CMK (cell line): ENCODE data around the gene SQSTM1.
"Not testable (repeated sequence)": the region's sequence is repeated elsewhere in the genome, so short reads cannot be mapped to it uniquely, and the experiment has no call there.

Source experiments
- DNase-seq: peaks from one replicate; pipeline ENCODE4 v3.0.0-alpha.2; 2010; ENCODE audit warnings: low read depth

The SQSTM1 gene

DNA sequence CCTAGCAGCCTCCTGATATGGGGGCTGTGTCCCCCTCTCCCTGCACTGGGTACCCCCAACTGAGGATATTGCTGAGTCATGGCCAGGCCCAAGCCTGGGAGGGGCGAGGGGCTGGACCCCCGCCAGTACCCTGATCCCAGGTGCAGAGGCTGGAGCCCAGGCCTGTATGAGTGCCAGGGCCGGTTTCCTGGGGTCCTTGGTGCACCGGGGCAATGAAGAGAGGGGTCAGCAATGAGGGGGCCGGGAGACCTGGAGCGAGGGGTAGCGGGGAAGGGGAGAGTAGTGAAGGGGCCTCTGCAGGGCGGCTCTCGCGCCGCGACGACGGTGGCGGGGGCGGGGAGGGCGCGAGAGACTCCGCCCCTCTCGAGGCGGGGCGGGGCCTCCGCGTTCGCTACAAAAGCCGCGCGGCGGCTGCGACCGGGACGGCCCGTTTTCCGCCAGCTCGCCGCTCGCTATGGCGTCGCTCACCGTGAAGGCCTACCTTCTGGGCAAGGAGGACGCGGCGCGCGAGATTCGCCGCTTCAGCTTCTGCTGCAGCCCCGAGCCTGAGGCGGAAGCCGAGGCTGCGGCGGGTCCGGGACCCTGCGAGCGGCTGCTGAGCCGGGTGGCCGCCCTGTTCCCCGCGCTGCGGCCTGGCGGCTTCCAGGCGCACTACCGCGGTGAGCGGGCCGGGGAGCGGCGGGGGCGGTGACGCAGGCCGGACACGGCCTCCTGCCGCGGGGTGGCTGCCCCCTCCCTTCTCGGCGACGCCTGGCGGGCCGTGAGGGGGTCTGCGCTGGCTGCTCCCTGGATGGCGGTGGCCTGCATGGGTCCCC is at the start of gene SQSTM1:
Gene SQSTM1, plus strand, starts transcription at position 423 of the 815 bp plus-strand sequence. Its CDS starts 32 bp downstream, at position 455.
- DNase-seq, result no peak

DNA sequence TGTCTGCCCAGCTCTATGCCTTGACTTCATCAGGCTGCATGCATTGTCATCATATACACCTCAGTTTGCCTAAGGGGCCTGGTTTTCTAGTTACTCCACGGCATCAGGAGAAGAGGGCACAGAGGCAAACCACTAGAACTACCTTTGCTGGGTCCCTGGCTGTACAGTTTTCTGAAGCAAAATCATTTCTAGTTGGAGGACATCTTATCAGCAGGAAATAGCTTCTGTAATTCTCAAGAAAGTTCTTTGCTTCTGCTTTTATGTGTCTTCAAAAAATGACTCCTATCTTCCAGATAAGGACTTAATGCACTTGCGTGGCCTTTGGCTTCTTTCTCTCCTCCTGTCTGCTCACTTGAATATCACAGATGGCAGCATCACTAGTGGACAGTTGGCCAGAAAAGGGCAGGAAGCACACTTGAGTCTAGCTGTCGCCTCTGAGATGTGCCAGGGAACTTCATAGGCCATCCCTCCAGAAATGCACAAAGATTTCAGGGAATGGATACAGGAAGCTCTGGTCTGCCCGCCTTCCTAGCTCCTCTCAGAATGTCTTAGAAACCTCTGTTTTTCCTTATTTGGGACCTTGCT is 49.3 kb upstream of the SQSTM1 start:
- DNase-seq, result no peak

DNA sequence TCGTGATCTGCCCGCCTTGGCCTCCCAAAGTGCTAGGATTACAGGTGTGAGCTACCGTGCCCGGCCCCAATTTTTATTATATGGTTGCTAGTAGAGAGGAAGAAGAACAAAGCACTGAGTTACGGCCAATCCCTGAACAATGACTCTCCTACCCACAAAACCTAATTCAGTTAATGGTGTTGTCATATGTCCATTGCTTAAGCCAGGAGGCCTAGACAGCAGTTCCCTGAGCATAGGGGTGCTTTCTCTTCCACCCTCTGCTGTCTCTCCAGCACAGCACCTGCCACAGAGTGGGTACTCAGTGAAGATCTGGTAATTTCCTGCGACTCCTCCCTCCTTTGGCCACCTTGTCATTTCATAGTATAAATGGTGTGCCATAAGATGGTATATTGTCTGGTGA is 48.4 kb upstream of the SQSTM1 start:
- DNase-seq, result no peak

DNA sequence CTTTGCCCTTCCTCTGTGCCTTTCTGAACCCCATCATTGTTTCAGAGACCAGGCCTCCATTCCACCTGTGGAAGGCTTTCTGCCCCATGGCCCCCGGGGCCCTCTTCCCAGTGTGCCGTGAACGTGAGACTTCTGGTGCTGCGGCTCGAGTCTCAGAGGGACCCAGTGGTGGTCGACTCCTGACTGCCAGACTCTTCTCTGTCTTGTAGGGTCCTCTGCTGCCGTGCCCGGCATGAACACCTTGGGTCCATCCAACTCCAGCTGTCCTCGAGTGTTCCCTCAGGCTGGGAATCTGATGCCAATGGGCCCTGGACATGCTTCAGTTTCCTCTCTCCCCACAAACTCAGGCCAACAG is 47.0 kb upstream of the SQSTM1 start:
- no peak for DNase-seq

DNA sequence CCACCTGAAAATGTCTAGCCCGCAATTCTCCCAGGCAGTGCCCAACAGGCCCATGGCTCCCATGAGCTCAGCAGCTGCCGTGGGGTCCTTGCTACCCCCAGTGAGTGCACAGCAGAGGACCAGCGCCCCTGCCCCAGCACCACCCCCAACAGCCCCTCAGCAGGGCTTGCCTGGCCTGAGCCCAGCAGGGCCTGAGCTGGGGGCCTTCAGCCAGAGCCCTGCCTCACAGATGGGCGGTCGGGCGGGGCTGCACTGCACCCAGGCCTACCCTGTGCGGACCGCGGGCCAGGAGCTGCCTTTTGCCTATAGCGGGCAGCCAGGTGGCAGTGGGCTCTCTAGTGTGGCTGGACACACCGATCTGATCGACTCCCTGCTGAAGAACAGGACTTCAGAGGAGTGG is 46.3 kb upstream of the SQSTM1 start:
- DNase-seq, result no peak

DNA sequence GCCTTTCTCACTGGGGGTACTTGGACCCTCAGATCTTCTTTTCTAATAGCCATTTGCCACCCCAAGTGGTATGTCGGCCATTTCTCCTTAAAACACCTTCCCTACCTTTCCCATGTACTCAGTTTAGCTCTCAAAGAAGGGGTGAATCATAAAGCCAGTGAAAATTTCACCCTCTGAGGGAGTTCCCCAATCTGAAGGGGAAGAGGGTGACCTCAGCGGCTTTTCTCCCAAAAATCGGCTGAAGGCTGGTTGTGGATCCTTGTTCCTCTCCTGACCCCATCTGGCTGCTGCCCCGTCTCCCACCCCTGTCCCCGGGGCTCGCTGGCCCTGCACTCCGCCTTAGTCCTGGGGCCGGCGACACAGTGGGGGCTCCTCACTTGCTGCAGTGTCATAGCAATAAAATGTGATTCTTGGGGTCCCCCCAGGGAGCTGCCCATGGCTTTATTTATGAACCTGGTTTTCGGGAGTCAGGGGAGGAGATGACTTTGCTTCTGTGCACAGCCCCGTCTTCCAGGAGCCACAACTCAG is 44.2 kb upstream of the SQSTM1 start:
- DNase-seq, result no peak

DNA sequence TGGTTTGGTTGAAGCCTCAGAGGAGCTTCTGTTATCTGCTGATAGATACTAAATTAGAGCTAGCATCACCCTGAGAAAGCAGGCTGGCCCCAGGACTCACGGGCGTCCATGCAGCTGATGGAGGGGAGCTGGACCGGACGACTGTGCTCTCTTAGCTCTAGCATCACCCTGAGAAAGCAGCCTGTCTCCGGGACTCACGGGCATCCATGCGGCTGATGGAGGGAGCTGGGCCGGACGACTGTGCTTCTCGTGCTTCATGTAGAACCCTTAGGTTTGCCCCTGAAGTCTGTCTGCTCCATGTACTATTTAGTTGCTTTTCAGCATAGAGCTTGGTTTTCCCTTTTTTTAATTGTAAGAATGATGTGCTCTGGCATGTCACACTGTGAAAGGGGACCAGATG is 43.2 kb upstream of the SQSTM1 start:
- DNase-seq, result no peak

DNA sequence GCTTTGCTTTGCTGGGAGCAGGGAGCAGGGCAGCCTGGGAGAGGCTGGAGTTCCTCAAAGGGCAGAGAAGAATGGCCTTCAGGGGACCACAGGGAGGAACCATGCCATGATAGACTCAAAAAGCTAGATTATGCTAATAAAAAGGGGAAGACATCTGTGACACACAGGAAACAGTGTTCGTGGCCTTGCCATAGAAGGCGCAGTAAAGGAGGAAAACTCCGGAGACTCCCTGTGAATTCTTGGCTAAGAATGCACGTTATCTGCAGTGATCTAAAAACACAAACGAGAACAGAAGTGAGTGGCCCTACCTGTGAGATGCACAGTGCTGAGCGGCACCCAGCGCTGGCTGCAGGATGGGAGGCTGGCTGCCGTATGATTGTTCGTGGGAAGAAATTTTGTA is 42.8 kb upstream of the SQSTM1 start:
- DNase-seq, result no peak

DNA sequence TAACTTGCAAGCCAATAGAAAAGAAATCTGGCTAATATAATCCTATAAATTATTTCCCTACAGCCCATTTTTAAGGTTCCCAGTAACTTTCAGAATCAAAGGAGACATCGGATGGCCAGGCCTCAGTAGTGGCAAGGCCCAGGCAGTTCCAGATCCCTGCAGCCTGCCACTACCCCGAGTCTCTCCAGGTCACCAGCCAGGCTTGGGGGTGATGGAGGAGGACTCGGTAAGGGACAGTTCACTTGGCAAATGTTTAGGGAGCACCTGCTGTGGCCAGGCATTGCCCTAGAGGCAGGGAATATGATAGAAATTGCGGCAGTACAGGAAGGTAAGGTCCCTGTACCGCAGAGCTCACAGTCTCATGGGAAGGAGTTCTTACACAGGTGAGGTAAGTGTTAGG is 42.1 kb upstream of the SQSTM1 start:
- DNase-seq, result no peak

DNA sequence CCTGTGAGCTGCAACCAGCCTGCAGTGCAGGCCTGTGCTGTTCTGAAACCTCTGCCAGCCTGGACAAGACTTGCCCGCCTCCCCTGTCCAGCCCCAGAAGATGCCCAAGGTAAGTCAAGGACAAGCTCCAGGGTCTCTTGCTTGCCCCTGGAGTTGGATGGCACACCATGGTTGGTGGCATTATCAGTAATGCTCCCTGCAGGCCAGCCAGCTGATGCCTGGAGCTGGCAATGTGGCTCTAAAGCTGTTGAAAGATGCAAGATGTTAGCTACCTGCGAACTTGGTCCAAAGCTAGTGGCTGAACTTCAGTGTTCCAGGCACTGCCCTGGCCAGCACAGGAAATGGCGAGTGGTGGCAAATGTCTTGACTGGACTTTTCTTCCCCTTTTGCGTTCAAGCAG is 40.9 kb upstream of the SQSTM1 start:
- no peak for DNase-seq

DNA sequence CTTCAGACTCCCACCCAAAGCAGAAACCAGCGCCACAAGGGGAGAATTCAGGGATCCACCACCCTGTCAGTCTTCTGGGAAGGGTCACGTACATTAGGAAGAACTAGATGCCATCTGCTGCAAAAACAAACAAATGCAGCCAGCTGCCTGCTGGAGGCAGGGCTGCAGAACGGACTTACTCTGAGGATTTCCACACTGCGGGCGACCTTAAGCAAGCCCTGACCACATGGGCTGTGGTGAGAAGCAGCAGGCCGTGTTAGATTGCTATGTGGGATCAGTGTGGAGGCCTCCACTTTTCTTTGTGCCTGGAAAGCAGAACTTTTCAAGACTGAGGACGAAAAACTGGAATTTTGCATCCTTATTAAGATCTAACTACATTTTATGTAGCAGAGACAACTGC is 40.3 kb upstream of the SQSTM1 start:
- no peak for DNase-seq

DNA sequence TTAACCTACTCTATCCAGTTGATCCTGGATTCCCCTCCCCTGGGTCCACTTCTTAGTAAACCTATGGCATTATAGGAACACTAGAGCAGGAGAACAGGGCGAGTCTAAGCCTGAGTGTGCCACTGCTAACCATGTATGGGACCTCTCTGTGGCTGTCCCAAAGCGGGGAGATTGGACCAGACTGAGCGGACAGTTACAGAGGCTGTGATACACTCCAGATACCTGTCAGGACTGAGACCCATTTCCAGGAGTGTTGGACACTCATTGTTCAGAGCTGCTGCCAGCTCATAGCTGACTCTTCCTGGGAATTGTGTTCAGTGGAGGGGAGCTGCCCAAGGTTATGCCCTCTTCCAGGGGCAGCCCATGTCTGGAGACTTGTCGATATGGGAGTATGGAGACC is 38.9 kb upstream of the SQSTM1 start:
- DNase-seq, result no peak

DNA sequence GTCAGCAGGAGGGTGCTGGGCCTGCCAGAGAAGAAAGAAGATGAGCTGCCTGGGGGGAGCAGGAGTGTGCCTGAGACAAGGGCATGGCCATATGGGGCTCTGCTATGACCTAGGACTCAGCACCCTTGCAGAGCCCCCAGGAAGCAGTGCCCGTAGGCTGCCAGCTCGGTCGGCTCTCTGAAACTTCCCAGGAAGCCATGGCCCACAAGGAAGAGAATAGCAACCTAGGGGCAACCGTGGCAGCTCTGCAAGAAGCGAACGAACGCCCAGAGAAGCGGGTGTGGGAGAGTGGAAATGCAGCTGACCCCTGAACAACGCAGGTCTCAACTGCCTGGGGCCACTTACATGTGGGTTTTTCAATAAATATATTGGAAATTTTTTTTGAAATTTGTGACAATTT is 37.6 kb upstream of the SQSTM1 start:
- no peak for DNase-seq

DNA sequence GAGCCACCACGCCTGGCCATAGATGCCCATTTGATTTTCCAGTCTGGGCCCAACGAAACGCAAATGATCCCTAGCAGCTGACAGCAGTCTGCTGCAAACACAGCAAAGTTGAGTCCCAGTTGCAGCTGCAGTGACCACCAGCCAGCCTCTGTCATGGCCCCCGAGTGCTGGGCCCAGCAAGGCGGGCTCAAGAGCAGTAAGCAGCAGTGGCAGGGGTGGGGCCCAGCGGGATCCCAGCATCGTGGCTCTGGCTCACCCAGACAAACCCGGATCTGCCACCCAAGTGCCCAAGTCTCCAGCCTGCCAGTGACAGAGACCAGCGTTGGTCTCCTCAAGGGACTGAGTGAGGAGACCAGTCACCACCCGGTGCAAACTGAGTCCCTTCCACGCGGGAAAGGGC is 33.8 kb upstream of the SQSTM1 start:
- DNase-seq, result no peak

DNA sequence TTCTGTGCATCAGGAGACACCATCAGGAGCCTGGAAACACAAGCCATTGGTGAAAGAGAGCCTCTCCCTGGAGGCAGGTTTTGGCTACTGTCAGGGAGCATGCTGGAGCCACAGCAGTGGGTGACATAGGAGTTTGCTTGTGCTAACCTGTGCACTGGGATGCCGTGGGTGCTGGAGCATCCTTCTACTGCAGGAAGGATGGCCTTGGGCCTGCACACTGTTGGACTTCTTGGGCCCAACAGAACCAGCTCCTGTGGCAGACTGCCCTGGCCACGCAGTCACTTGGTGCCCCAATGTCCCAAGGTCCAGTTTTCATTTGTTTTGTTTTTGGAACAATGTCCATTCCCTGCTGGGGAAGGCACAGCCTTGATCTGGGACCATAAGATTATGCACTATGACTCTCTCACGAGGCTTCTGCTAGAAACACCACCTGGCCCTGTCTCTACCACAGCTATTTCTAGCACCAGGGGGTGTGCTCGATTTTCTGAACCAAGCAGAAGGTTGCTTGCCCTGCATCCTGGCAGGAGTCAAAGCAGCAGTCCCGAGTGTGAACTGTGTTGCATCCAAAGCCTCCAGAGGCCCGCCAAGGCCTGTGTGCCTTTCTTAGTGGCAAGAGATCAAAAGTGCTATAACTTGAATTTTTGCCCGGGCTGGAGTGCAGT is 32.4 kb upstream of the SQSTM1 start:
- DNase-seq, result no peak

DNA sequence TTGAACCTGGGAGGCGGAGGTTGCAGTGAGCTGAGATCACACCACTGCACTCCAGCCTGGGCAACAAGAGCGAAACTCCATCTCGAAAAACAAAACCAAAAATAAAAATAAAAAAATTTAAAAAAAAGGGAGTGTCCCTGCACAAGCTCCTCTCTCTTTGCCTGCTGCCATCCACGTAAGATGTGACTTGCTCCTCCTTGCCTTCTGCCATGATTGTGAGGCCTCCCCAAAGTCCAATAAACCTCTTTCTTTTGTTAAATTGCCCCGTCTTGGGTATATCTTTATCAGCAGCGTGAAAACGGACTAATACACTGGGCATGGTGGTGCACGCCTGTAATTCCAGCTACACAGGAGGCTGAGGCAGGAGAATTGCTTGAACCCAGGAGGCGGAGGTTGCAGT is 31.4 kb upstream of the SQSTM1 start:
- not testable (repeated sequence) for DNase-seq

DNA sequence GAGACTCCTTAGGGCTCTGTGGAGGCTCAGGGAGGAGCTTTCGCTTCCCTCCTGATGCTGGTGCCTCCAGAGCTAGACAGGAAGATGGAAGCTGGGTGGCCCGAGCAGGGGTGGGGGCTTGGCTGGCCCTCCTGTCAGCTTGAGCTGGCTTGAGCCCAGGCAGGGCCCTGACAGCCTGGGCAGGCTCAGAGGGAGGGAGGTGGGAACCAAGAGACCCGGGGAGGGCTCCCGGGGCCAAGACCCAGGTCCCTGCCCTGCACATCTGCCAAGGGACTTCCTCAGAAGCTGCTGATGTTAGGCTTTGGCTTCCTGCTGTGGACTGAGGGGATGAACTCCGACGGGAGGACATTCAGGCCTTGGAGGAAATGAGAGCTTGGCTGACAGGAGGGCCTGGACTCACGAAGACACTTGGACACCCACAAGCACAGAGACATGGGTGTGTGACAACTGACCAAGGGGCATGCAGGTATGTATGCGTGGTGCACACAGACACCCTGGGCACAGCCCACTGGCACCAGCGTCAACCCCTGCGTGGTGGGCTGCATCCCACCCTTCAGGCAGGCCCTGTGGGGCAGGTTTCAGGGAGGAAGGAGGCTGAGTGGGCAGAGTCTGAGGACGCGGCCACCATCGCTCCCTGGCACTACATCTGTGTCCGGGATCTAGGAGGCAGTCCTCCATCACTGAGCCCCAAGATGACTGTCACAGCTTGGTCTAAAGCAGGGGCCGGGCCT is 28.7 kb upstream of the SQSTM1 start:
- no peak for DNase-seq

DNA sequence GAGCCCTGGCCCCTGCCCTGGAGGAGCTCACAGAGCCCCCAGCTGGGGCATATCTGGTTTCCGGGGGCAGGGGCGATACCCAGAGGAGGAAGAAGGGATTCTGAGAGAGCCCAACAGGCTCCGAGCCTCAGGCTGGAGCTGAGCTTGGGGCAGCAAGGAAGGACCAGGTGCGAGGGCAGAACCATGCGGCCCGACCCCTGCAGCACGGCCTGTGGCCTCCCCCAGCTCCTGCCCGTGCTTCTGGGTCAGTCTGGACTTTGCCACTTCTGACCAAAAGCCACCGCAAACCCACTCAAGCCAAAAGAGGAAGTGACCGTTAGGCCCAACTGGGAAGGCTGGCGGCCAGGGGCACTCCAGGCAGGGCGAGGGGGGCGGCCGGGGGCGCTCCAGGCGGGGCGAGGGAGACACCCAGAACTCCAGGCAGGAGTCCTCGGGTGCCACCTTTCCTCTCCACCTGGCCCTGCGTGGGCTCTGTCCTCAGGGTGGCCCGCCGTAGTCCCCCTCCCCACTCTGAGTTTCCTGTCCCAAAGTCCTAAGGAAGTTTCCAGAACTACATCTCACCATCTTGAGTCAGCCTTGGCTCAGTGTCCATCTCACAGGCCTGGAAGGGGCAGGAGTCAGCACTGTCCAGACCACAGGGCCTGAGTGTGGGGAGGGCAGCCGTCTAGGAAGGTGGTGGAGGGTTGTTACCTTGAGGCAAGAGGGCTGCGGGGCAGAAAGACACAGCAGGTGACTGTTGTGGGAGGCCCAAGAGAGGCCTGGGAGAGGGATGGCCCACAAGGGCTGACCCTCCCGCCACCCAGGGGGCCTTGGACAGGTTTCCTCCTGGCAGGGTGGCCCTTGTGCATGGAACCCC is 27.9 kb upstream of the SQSTM1 start:
- DNase-seq, result no peak

DNA sequence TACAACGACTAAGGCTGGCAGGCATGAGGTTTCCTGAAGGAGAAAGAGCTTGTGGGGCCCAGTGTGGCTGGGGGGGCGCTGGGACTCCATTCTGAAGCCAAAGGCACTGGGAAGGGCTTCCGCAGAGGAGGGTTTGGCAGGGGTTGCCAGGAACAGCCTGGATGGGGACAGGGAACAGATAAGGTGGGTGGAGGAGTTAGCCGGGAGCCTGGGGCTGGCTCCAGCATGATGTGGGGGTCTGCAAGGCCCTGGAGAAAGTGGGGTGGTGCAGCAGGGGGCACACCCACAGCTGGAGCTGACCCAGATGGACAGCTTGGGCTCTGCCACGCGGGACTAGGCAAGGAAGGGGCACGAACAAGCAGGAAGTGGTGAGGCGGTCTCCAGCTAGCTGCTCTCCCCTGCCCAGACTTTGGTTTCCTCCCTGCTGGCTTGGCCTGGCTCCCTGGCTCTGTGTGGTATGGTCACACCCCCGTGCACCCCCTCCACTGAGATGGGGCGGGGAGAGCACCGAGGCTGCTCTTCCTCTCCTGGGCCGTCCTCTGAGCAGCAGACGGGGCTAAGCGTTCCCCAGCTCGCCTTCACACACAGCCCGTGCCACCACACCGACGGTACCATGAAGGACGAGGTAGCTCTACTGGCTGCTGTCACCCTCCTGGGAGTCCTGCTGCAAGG is 27.1 kb upstream of the SQSTM1 start, which contains the start of gene LTC4S:
Gene LTC4S, plus strand, starts transcription at position 519 of the 672 bp plus-strand sequence. Its CDS starts 95 bp downstream, at position 614.
- DNase-seq, result peak; percentile 90

DNA sequence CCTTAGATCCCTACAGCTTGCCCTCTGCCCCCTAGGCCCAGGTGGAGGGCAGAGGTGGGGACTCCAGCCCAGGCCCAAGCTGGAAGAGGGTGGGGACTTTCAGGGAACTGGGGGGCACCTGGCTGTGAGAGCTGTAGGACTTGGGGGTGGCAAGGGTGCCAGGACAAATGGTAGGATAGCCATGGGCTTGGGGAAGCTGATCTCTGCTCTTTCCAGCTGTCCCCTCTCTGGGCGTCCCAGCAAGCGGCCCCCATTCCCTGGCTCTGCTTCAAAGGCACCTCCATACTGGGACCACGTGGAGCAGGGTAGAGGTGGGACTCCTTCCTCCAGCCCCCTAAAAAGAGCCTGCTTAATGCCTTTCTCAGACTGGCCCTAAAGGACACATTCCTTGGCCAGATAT is 26.5 kb upstream of the SQSTM1 start:
- DNase-seq, result no peak

DNA sequence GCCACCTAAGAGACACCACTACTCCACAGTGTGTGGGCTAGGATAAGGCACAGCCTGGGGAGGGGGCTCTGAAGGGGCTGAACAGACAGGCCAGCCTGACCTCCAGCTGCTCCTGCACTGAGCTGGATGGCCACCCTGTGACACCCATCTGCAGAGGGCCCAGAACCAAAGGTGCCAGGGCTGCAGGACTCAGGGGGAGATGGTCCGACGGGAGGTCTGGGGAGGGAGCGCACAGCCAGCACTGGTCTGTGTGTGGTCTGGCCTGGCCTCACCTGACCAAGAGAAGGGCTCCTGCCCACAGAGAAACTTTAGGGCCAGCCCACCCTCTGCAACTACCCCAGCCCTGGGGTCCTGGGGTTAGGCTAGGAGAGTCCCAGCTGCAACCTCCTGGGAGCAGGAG is 26.1 kb upstream of the SQSTM1 start:
- DNase-seq, result no peak
